DOHH2 (cell line): ENCODE data around the gene FXYD6.

Source experiments
- CTCF ChIP-seq: fragments of 200-600 bp; sonication (generic); IDR thresholded peaks from one replicate; pipeline ENCODE4 v1.5.1; 2014; ENCODE audit warnings: antibody characterized with exemption, mild to moderate bottlenecking, low read depth, low read length; ENCODE audit not compliant: poor library complexity, severe bottlenecking
- EZH2phosphoT487 ChIP-seq: fragments of 200-600 bp; sonication (generic); IDR thresholded peaks from 2 replicates; pipeline ENCODE4 v1.6.1; 2017; ENCODE audit warnings: borderline replicate concordance, mild to moderate bottlenecking, antibody characterized with exemption, low read length, moderate library complexity, mixed read lengths

GRCh38 chr11:117877120-117877784 lies 794 bp upstream of the FXYD6 start:
- no peak for TF ChIP-seq CTCF
- TF ChIP-seq EZH2phosphoT487, result no peak
